Smooth muscle cell (in vitro differentiated cells): Measurements from ENCODE around the gene PTPRF. TPM values are rescaled to one million over a fixed set of nuclear protein-coding genes. Genes with fewer than 3 reads are reported as not detected.

ENCODE experiments used
- DNase-seq: peaks from one replicate; lab custom pipeline; 2025; ENCODE audit not compliant: unreplicated experiment; lab: John Stamatoyannopoulos, UW
- H2AFZ ChIP-seq: fragments of 200-600 bp; sonication (generic); 2 replicates; pipeline ENCODE4 v1.6.0; 2016; ENCODE audit warnings: antibody characterized with exemption, low read depth, mild to moderate bottlenecking
- H3F3A ChIP-seq: fragments of 200-600 bp; sonication (generic); 2 replicates; pipeline ENCODE4 v1.6.0; 2017; ENCODE audit warnings: antibody characterized with exemption, low read depth
- H3K27ac ChIP-seq: fragments of 200-600 bp; sonication (generic); 2 replicates; pipeline ENCODE4 v1.5.1; 2016; ENCODE audit warnings: low read depth, mild to moderate bottlenecking
- H3K27me3 ChIP-seq: fragments of 200-600 bp; sonication (generic); 2 replicates; pipeline ENCODE4 v1.6.1; 2016; ENCODE audit warnings: low read depth, mild to moderate bottlenecking
- H3K36me3 ChIP-seq: fragments of 200-600 bp; sonication (generic); 2 replicates; pipeline ENCODE4 v1.5.1; 2016; ENCODE audit warnings: low read depth
- H3K4me1 ChIP-seq: fragments of 200-600 bp; sonication (generic); 2 replicates; pipeline ENCODE4 v1.5.1; 2016; ENCODE audit warnings: low read depth
- H3K4me2 ChIP-seq: fragments of 200-600 bp; sonication (generic); 2 replicates; pipeline ENCODE4 v1.6.0; 2016; ENCODE audit warnings: mild to moderate bottlenecking
- H3K4me3 ChIP-seq: fragments of 200-600 bp; sonication (generic); 2 replicates; pipeline ENCODE4 v1.5.1; 2016; ENCODE audit warnings: mild to moderate bottlenecking
- H3K79me2 ChIP-seq: fragments of 200-600 bp; sonication (generic); 2 replicates; pipeline ENCODE4 v1.6.0; 2016; ENCODE audit warnings: low read depth, mild to moderate bottlenecking
- H3K9ac ChIP-seq: fragments of 200-600 bp; sonication (generic); 2 replicates; pipeline ENCODE4 v1.6.0; 2016; ENCODE audit warnings: low read depth
- H3K9me3 ChIP-seq: fragments of 200-600 bp; sonication (generic); replicated peaks from 2 replicates; pipeline ENCODE4 v1.5.1; 2016; ENCODE audit warnings: low read depth
- H4K20me1 ChIP-seq: fragments of 200-600 bp; sonication (generic); 2 replicates; pipeline ENCODE4 v1.6.0; 2016; ENCODE audit warnings: low read depth
- CTCF ChIP-seq: fragments of 200-600 bp; sonication (generic); IDR thresholded peaks from 2 replicates; pipeline ENCODE4 v1.5.1; 2017; ENCODE audit warnings: borderline replicate concordance, mild to moderate bottlenecking, antibody characterized with exemption; ENCODE audit not compliant: insufficient read depth, poor library complexity, severe bottlenecking
- WGBS: methylation state at CpG from one replicate; pipeline ENCODE4 v1.1.7; 2016; ENCODE audit warnings: low lambda C conversion rate; 5-methylcytosine and 5-hydroxymethylcytosine counted together
- polyA plus RNA-seq: library from polyadenylated mRNA; unstranded; fragments of >200 nt; fragmentation: Nextera tagmentation; extraction: Ambion mirVana; gene quantifications from 2 replicates; pipeline ENCODE4 v1.2.1, GENCODE V29; 2016
- total RNA-seq: library from RNA; depleted of rRNA; stranded (reverse); fragments of >200 nt; gene quantifications from 2 replicates; pipeline ENCODE4 v1.2.3, GENCODE V29; 2014

The PTPRF gene
- total and polyA plus RNA-seq, 2 experiments from 2014 or later, result 39.9 to 71.0 TPM

- Histone ChIP-seq H3K4me2 (no peak overlapping the region), H3K27ac (no peak overlapping the region), H3K9me3 (no peaks in the 10 kb centered on the region), H3K79me2 (no peaks in the 10 kb centered on the region), H3K36me3 (no peaks in the 10 kb centered on the region), H2AFZ (no peak overlapping the region), H4K20me1 (no peaks in the 10 kb centered on the region), H3K4me1 (no peaks in the 10 kb centered on the region), H3K27me3 (no peaks in the 10 kb centered on the region), H3F3A (no peaks in the 10 kb centered on the region), H3K9ac (no peak overlapping the region), H3K4me3 (no peak overlapping the region)
- TF ChIP-seq CTCF, result no peak
- WGBS, result 97% methylated on average over 2 of the region's 2 CpGs
- no peak for DNase-seq
Measured at GRCh38 chr1:43587001-43587400, 56.3 kb downstream of the PTPRF start.

DNA sequence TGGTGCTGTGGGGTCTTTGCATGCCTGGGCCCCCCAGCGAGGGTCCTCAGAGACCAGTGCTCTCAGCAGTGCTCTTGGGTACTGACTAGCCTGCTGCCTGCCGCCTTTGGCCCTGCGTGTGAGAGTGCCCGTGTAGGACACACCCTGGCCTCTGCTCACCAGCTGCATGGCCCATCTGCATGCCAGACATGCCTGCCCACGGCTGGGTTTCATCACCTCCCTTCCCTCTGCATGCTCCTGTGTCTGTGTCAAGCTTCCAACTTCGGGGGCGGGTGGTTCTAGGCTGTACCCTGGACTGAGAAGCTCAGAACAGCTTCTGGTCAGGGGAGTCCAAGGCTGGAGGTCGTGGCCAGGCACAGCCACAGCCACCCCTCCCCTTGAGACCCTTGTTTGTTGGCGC is 56.9 kb downstream of the PTPRF start:
- no peak for TF ChIP-seq CTCF
- no peak overlapping the region for H3K4me3 ChIP-seq
- H3K27ac ChIP-seq, result no peak overlapping the region
- no peak overlapping the region for H3K9ac ChIP-seq
- H3K4me1 ChIP-seq, result no peaks in the 10 kb centered on the region
- H3K9me3 ChIP-seq, result no peaks in the 10 kb centered on the region
- H3K27me3 ChIP-seq, result no peaks in the 10 kb centered on the region
- 65% methylated on average over 9 of the region's 9 CpGs for WGBS
- H3K79me2 ChIP-seq, result no peaks in the 10 kb centered on the region
- no peak overlapping the region for H2AFZ ChIP-seq
- no peaks in the 10 kb centered on the region for H3K36me3 ChIP-seq
- H4K20me1 ChIP-seq, result no peaks in the 10 kb centered on the region
- H3K4me2 ChIP-seq, result no peak overlapping the region
- H3F3A ChIP-seq, result no peaks in the 10 kb centered on the region
- no peak for DNase-seq

- Histone ChIP-seq H3K4me1 (no peaks in the 10 kb centered on the region), H3K9me3 (no peaks in the 10 kb centered on the region), H4K20me1 (no peaks in the 10 kb centered on the region), H2AFZ (no peak overlapping the region), H3F3A (no peaks in the 10 kb centered on the region), H3K27ac (no peak overlapping the region), H3K4me3 (no peak overlapping the region), H3K9ac (no peak overlapping the region), H3K4me2 (no peak overlapping the region), H3K27me3 (no peaks in the 10 kb centered on the region), H3K36me3 (no peaks in the 10 kb centered on the region), H3K79me2 (no peaks in the 10 kb centered on the region)
- 97% methylated on average over 18 of the region's 18 CpGs for WGBS
- TF ChIP-seq CTCF, result no peak
- no peak for DNase-seq
Measured at GRCh38 chr1:43588592-43588991, 57.9 kb downstream of the PTPRF start.

DNA sequence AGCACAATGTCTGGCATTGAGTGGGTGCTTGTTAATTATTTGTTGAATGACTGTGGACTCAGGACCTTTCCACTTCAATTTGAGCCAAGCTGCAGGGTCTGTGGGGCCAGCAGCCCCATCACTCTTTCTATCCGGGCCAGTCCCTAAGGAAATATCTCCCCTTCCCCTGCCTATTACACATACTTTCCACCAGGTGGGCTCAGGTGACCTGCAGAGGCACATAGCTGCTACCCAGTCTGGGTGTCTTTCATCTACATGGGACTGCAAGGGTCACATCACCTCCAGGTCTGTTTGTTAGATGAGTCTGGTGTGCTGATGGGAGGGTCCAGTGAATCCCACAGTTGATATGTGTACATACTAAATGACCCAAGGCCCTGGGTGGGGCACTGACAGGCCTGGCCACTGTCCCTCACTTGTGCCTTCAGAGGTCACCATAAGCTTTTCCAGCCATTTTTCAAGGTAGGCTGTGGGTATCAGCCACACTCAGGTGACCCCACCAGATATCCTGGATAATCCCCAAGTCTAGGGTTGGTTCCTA is 59.8 kb downstream of the PTPRF start:
- no peaks in the 10 kb centered on the region for H3K4me1 ChIP-seq
- no peaks in the 10 kb centered on the region for H3K79me2 ChIP-seq
- no peak for DNase-seq
- H2AFZ ChIP-seq, result no peak overlapping the region
- no peaks in the 10 kb centered on the region for H3K27me3 ChIP-seq
- H3K36me3 ChIP-seq, result no peaks in the 10 kb centered on the region
- no peak overlapping the region for H3K27ac ChIP-seq
- peak; percentile 30 for TF ChIP-seq CTCF
- 75% methylated on average over 1 of the region's 1 CpG for WGBS
- H3K4me3 ChIP-seq, result no peak overlapping the region
- peaks cover 4% of the 10 kb centered on the region for H4K20me1 ChIP-seq
- no peak overlapping the region for H3K4me2 ChIP-seq
- no peak overlapping the region for H3K9ac ChIP-seq
- H3F3A ChIP-seq, result no peaks in the 10 kb centered on the region
- H3K9me3 ChIP-seq, result no peaks in the 10 kb centered on the region
